ENCODE measurements around the gene ROR2.

Gene ROR2

DNA sequence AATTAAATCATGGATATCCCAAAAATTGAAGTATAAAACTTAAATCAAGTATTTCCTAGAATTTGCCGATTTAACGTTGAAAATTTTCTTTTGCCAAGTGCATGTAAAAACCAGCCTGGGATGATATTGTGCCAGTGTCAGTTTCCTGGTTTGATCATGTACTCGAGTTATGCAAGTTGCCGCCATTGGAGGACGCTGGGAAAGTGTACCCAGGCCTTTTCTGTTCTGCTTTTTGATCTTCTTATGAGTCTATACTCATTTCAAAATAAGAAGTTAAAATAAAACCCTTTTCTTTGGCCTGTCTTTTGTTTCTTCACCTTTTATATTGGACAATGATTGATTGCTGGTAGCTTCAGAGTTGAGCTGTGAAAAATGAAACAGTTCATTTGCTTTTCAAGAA lies 433.3 kb downstream of the ROR2 start:
- no peak for DNase-seq
- ATAC-seq: no peak

GRCh38 chr9:91516081-91516480 lies 433.9 kb downstream of the ROR2 start:
- DNase-seq (no peak), ATAC-seq (no peak)

DNA sequence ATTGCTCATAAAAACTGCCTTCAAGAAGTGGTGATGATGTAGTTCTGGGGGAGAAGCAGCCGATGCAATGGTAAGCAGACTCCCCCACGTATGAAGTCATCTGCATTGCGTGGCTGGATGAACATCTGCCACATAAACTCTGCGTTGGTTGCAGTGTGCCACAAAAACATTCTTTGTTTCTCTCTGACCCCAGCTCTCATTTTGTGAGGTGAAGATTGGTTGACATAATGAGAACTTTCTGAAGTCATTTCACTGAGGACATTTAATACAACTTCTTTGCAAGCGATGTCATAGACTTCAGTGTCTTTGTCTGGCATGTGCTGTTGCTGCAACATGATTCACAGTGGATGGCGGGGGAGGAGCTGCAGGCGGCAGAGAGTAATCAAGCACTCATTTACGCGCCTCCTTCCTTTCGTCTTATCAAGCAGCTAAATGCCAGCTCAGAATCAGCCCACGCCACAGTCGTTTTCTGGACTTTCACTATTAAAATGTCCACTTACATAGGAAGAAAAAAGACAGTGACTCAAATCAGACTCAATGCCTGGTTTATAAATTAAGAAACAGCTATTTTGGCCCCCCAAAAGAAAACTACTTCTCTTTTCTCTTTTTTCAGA lies 434.8 kb downstream of the ROR2 start:
- ATAC-seq (peak; percentile 57), DNase-seq (peak; percentile 14)

Measured in stimulated activated naive CD8-positive, alpha-beta T cell treated with anti-CD3 and anti-CD28 coated beads, Interleukin-15, Interleukin-2, amounts not matched to agents 100 U/mL and 50 U/mL, for 24 hours (primary cell).